ENCODE data around the gene METAP2.
"Not testable (repeated sequence)": the region's sequence is repeated elsewhere in the genome, so short reads cannot be mapped to it uniquely, and the experiment has no call there.

Gene METAP2

DNA sequence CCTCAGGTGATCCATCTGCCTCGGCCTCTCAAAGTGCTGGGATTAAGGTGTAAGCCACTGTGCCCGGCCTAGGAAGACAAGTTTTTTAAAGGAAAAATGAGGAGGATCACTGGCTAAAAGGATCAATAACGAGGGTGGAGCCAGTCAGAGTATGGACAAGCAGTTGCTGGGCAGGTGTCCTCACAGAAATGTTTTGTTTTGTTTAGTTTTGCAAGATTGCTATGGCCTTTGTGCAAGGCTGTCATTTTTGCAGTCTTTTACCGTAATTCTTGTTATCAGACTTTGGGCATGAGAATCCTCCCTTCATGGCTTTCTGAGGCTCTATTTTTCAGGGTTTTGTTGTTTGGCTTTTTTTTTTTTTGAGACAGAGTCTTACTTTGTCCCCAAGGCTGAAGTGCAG, 11.9 kb upstream of the METAP2 start:
- H3K27ac ChIP-seq (ENCODE audit: low read depth, low read length, severe bottlenecking) = no peak overlapping the region
- 81 to 87% methylated on average over 4 of the region's 4 CpGs for WGBS, 2 experiments (ENCODE audit: insufficient coverage in 2 of 2)
- no peaks in the 10 kb centered on the region for H3K4me1 ChIP-seq (ENCODE audit: control insufficient read depth, insufficient read depth, low read length, poor library complexity, severe bottlenecking)
- H3K4me3 ChIP-seq (ENCODE audit: extremely low read depth, insufficient read depth, low read length, poor library complexity, severe bottlenecking) = no peak overlapping the region
- H3K9me3 ChIP-seq (ENCODE audit: control insufficient read depth, low read length) = peaks cover 4% of the 10 kb centered on the region
- H3K36me3 ChIP-seq (ENCODE audit: control insufficient read depth, insufficient read depth, low read length) = no peaks in the 10 kb centered on the region

DNA sequence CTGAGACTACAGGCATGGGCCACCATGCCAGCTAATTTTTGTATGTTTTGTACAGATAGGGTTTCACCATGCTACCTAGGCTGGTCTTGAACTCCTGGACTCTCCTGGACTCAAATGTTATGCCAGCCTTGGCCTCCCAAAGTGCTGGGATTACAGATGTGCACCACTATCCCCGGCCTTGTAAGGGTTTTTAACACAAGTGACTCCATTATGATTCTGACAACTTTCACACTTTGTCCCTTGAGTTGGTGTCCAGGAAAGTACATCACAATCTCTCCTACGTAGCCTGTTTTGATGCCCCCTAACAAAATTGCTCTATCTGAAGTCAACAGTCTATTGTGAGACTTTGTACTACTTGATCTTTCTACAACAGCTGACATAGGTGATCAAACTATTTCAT, 11.4 kb upstream of the METAP2 start:
- Histone ChIP-seq H3K36me3 (ENCODE audit: control insufficient read depth, insufficient read depth, low read length) (no peaks in the 10 kb centered on the region), H3K9me3 (ENCODE audit: control insufficient read depth, low read length) (peaks cover 4% of the 10 kb centered on the region), H3K27ac (ENCODE audit: low read depth, low read length, severe bottlenecking) (no peak overlapping the region), H3K4me3 (ENCODE audit: extremely low read depth, insufficient read depth, low read length, poor library complexity, severe bottlenecking) (no peak overlapping the region), H3K4me1 (ENCODE audit: control insufficient read depth, insufficient read depth, low read length, poor library complexity, severe bottlenecking) (no peaks in the 10 kb centered on the region)
- WGBS, 2 experiments (ENCODE audit: insufficient coverage in 2 of 2) = 83 to 100% methylated on average over 2 of the region's 2 CpGs

DNA sequence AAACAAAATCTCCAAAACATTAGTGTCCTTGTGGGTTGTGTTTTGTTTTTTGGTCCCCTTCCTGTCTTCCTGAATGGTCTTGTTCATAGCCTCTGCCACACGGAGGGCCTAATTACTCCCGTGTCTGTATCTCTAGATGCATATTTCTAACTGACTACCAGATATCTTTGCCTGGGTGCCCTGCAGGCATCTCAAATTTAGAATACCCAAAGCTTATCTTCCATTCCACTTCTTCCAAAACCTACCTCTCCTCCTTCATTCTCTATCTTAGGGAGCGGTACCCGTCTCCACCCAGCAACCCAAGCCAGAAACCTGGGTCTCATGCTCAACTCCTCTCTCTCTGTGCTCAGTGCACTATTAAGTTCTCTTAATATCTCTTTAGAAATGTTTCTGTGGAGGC, 10.9 kb upstream of the METAP2 start:
- peaks cover 1% of the 10 kb centered on the region for H3K9me3 ChIP-seq (ENCODE audit: control insufficient read depth, low read length)
- 74 to 79% methylated on average over 2 to 3 of the region's 4 CpGs for WGBS, 2 experiments (ENCODE audit: insufficient coverage in 2 of 2)
- no peaks in the 10 kb centered on the region for H3K36me3 ChIP-seq (ENCODE audit: control insufficient read depth, insufficient read depth, low read length)
- H3K4me1 ChIP-seq (ENCODE audit: control insufficient read depth, insufficient read depth, low read length, poor library complexity, severe bottlenecking) = no peaks in the 10 kb centered on the region
- no peak overlapping the region for H3K4me3 ChIP-seq (ENCODE audit: extremely low read depth, insufficient read depth, low read length, poor library complexity, severe bottlenecking)
- H3K27ac ChIP-seq (ENCODE audit: low read depth, low read length, severe bottlenecking) = no peak overlapping the region

DNA sequence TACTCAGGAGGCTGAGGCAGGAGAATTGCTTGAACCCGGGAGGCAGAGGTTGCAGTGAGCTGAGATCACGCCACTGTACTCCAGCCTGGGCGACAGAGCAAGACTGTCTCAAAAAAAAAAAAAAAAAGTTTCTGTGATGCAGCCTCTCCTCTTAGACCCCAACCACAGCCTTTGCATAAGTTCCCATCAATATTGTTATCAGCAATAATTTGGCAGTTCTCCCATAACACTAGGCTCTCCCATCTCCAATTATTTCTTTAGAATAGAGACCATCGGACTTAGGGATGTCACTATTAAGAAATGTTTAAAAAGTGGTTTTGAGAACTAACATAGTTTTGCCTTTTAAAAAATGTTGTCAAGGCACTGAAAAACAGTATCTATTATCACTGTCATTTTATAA, 10.2 kb upstream of the METAP2 start:
- not testable (repeated sequence) for H3K4me1 ChIP-seq (ENCODE audit: control insufficient read depth, insufficient read depth, low read length, poor library complexity, severe bottlenecking); H3K9me3 ChIP-seq (ENCODE audit: control insufficient read depth, low read length); H3K36me3 ChIP-seq (ENCODE audit: control insufficient read depth, insufficient read depth, low read length); H3K4me3 ChIP-seq (ENCODE audit: extremely low read depth, insufficient read depth, low read length, poor library complexity, severe bottlenecking); H3K27ac ChIP-seq (ENCODE audit: low read depth, low read length, severe bottlenecking)
- WGBS, 2 experiments (ENCODE audit: insufficient coverage in 2 of 2) = 100% methylated on average over 2 of the region's 4 CpGs; no CpG with 5 or more reads in 1 of the 2 experiments

DNA sequence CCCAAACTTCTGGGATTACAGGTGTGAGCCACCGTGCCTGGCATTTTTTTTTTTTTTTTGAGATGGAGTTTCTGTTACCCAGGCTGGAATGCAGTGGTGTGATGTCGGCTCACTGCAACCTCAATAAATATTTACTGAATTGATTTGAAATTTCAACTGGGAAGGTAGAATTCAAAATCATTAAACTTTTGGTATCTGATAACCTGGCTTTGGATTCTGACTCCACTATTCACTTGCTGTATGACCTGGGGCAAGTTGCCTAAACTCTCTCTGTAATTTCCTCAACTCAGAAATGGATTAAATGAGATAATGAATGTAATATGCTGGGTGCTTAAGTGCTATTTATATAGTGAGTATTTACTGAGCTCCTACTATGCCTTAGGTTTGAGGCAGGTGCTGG, 8.7 kb upstream of the METAP2 start:
- WGBS, 2 experiments (ENCODE audit: insufficient coverage in 2 of 2) = no CpG with 5 or more reads among the region's 2 CpGs
- no peaks in the 10 kb centered on the region for H3K36me3 ChIP-seq (ENCODE audit: control insufficient read depth, insufficient read depth, low read length)
- no peaks in the 10 kb centered on the region for H3K4me1 ChIP-seq (ENCODE audit: control insufficient read depth, insufficient read depth, low read length, poor library complexity, severe bottlenecking)
- no peak overlapping the region for H3K27ac ChIP-seq (ENCODE audit: low read depth, low read length, severe bottlenecking)
- no peak overlapping the region for H3K4me3 ChIP-seq (ENCODE audit: extremely low read depth, insufficient read depth, low read length, poor library complexity, severe bottlenecking)
- H3K9me3 ChIP-seq (ENCODE audit: control insufficient read depth, low read length) = no peaks in the 10 kb centered on the region

DNA sequence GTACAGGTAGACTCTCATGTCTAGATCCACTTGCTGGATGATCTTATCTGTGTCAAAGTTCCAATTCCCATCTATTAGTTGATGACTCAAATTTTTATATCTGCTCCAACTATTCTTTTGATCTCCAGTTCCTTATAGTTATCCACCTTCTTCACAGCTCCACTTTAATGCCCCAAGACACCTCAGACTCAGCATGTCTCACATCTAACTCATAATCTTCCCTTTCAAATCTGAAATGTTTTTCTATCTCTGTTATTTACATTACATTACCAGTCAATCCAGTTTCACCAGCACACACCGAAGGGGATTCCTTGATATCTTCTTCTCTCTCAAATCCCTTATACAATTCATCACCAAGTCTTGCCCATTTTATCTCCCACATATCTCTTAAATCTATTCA, 3.7 kb upstream of the METAP2 start:
- no peaks in the 10 kb centered on the region for H3K4me1 ChIP-seq (ENCODE audit: control insufficient read depth, insufficient read depth, low read length, poor library complexity, severe bottlenecking)
- no peak overlapping the region for H3K27ac ChIP-seq (ENCODE audit: low read depth, low read length, severe bottlenecking)
- no peaks in the 10 kb centered on the region for H3K9me3 ChIP-seq (ENCODE audit: control insufficient read depth, low read length)
- H3K36me3 ChIP-seq (ENCODE audit: control insufficient read depth, insufficient read depth, low read length) = no peaks in the 10 kb centered on the region
- no peak overlapping the region for H3K4me3 ChIP-seq (ENCODE audit: extremely low read depth, insufficient read depth, low read length, poor library complexity, severe bottlenecking)
- WGBS, 2 experiments (ENCODE audit: insufficient coverage in 2 of 2) = 86 to 100% methylated on average over 1 of the region's 1 CpG

DNA sequence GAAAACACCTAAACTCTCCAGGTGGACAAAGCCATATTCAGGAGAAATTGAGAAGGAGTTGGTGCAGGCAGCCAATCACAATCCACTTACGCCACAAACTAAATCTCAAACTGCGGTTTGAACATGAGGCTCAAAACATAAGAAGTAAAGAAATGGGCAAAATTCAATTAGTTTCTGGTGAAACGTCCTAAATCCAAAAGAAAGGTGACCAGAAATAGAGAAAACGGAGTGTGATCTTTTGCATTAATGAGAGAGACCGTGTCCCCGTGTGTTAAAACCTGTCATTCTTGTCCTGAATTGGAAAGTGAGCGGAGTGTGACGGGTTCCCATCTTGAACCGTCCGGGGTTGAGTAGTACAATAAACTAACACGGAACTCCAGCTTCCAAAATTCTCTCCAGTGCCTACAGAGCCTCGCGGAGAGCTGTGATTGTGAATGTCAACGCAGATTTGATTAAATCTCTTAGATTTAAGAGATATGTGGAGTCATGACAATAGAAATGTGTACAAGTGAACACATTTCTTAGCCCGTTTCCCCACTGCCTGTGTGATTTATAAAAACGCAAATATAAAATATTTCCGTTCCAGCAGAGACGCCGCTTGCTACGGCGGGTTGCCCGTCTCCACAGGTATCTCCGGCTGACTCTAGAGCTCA, 595 bp upstream of the METAP2 start:
- Histone ChIP-seq H3K4me3 (ENCODE audit: extremely low read depth, insufficient read depth, low read length, poor library complexity, severe bottlenecking) (peak overlapping the region; percentile 99), H3K4me1 (ENCODE audit: control insufficient read depth, insufficient read depth, low read length, poor library complexity, severe bottlenecking) (no peaks in the 10 kb centered on the region), H3K36me3 (ENCODE audit: control insufficient read depth, insufficient read depth, low read length) (peaks cover 27% of the 10 kb centered on the region), H3K9me3 (ENCODE audit: control insufficient read depth, low read length) (no peaks in the 10 kb centered on the region), H3K27ac (ENCODE audit: low read depth, low read length, severe bottlenecking) (peak overlapping the region; percentile 91)
- WGBS, 2 experiments (ENCODE audit: insufficient coverage in 2 of 2) = 1 to 2% methylated on average over 10 to 13 of the region's 23 CpGs

DNA sequence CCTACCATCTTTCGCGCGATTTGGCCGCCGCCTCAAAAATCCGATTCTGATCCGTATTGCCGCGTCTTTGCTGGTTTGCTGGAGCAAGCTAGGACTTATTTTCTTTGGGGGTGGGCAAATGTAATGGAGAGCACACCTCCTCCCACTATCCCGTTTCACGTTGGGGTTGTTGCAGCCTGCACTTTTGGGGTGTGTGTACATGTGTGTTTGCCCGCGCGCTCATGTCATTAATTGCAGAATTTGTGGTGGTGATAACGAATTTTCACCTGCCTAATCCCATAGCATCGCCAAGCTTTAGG, 657 bp downstream of the METAP2 start:
- Histone ChIP-seq H3K36me3 (ENCODE audit: control insufficient read depth, insufficient read depth, low read length) (peaks cover 39% of the 10 kb centered on the region), H3K27ac (ENCODE audit: low read depth, low read length, severe bottlenecking) (peak overlapping the region; percentile 91), H3K4me3 (ENCODE audit: extremely low read depth, insufficient read depth, low read length, poor library complexity, severe bottlenecking) (peak overlapping the region; percentile 99), H3K9me3 (ENCODE audit: control insufficient read depth, low read length) (no peaks in the 10 kb centered on the region), H3K4me1 (ENCODE audit: control insufficient read depth, insufficient read depth, low read length, poor library complexity, severe bottlenecking) (no peaks in the 10 kb centered on the region)
- WGBS, 2 experiments (ENCODE audit: insufficient coverage in 2 of 2) = 0 to 1% methylated on average over 6 to 10 of the region's 16 CpGs

DNA sequence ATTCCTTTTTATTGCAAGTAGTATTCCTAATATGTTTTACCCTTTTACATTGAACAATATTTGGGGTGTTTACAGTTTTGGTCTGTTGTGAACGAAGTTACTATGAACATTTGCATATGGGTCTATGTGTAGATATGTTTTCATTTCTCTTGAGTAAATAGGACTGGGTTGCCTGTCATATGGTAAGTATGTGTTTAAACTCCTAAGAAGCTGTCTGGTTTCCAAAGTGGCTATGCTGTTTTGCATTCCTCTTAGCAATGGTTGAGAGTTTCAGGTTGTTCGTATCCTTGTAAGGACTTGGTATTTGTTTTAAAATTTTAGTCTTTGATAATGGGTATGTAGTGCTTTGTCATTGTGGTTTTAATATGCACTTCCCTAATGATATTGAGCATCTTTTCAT, 6.3 kb downstream of the METAP2 start:
- peaks cover 74% of the 10 kb centered on the region for H3K36me3 ChIP-seq (ENCODE audit: control insufficient read depth, insufficient read depth, low read length)
- H3K27ac ChIP-seq (ENCODE audit: low read depth, low read length, severe bottlenecking) = no peak overlapping the region
- H3K9me3 ChIP-seq (ENCODE audit: control insufficient read depth, low read length) = no peaks in the 10 kb centered on the region
- 100% methylated on average over 1 to 2 of the region's 2 CpGs for WGBS, 2 experiments (ENCODE audit: insufficient coverage in 2 of 2)
- no peak overlapping the region for H3K4me3 ChIP-seq (ENCODE audit: extremely low read depth, insufficient read depth, low read length, poor library complexity, severe bottlenecking)
- peaks cover 4% of the 10 kb centered on the region for H3K4me1 ChIP-seq (ENCODE audit: control insufficient read depth, insufficient read depth, low read length, poor library complexity, severe bottlenecking)

DNA sequence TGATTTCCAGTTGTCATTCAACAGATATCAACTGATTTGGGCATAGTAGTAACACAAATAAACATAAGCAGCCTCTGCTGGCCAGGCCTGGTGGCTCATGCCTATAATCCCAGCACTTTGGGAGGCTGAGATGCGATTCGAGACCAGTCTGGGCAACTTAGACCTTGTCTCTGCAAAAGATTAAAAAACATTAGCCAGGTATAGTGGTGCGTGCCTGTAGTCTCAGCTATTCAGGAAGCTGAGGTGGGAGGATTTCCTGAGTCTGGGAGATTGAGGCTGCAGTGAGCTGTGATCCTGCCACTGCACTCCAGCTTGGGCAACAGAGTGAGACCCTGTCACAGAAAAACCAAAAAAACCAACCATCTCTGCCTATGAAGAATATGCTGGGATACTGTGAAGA, 7.1 kb downstream of the METAP2 start:
- 100% methylated on average over 2 of the region's 3 CpGs for WGBS, 2 experiments (ENCODE audit: insufficient coverage in 2 of 2)
- H3K36me3 ChIP-seq (ENCODE audit: control insufficient read depth, insufficient read depth, low read length) = peaks cover 73% of the 10 kb centered on the region

DNA sequence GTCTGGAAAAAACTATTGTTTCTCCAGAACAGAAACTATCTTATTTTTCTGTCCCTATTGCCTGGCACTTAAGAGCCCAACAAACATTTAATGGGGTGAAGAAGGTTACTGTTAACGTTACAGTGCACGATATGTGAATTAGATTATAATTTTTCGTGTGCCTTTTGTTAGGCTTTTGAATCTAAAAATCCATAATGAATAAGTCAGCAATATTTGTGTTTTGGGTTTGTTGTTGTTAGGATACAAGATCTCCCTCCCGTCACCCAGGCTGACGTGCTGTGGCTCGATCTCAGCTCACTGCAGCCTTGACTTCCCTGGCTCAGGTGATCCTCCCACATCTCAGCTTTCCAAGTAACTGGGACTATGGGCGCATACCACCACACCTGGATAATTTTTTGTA, 7.9 kb downstream of the METAP2 start:
- Histone ChIP-seq H3K27ac (ENCODE audit: low read depth, low read length, severe bottlenecking) (no peak overlapping the region), H3K4me3 (ENCODE audit: extremely low read depth, insufficient read depth, low read length, poor library complexity, severe bottlenecking) (no peak overlapping the region), H3K9me3 (ENCODE audit: control insufficient read depth, low read length) (no peaks in the 10 kb centered on the region), H3K36me3 (ENCODE audit: control insufficient read depth, insufficient read depth, low read length) (peaks cover 75% of the 10 kb centered on the region), H3K4me1 (ENCODE audit: control insufficient read depth, insufficient read depth, low read length, poor library complexity, severe bottlenecking) (peaks cover 4% of the 10 kb centered on the region)
- 96 to 97% methylated on average over 4 to 6 of the region's 7 CpGs for WGBS, 2 experiments (ENCODE audit: insufficient coverage in 2 of 2)

More for the DNA sequence above, 7.1 kb downstream of the METAP2 start:
- H3K4me1 ChIP-seq (ENCODE audit: control insufficient read depth, insufficient read depth, low read length, poor library complexity, severe bottlenecking) = peaks cover 4% of the 10 kb centered on the region
- no peak overlapping the region for H3K27ac ChIP-seq (ENCODE audit: low read depth, low read length, severe bottlenecking)
- no peaks in the 10 kb centered on the region for H3K9me3 ChIP-seq (ENCODE audit: control insufficient read depth, low read length)
- no peak overlapping the region for H3K4me3 ChIP-seq (ENCODE audit: extremely low read depth, insufficient read depth, low read length, poor library complexity, severe bottlenecking)
